ENCODE measurements around the gene FBF1.
A peak's percentile ranks its signal among the peaks of the same experiment; 100 is the strongest.
"Not testable (repeated sequence)": the region's sequence is repeated elsewhere in the genome, so short reads cannot be mapped to it uniquely, and the experiment has no call there.

FBF1 gene, protein sequence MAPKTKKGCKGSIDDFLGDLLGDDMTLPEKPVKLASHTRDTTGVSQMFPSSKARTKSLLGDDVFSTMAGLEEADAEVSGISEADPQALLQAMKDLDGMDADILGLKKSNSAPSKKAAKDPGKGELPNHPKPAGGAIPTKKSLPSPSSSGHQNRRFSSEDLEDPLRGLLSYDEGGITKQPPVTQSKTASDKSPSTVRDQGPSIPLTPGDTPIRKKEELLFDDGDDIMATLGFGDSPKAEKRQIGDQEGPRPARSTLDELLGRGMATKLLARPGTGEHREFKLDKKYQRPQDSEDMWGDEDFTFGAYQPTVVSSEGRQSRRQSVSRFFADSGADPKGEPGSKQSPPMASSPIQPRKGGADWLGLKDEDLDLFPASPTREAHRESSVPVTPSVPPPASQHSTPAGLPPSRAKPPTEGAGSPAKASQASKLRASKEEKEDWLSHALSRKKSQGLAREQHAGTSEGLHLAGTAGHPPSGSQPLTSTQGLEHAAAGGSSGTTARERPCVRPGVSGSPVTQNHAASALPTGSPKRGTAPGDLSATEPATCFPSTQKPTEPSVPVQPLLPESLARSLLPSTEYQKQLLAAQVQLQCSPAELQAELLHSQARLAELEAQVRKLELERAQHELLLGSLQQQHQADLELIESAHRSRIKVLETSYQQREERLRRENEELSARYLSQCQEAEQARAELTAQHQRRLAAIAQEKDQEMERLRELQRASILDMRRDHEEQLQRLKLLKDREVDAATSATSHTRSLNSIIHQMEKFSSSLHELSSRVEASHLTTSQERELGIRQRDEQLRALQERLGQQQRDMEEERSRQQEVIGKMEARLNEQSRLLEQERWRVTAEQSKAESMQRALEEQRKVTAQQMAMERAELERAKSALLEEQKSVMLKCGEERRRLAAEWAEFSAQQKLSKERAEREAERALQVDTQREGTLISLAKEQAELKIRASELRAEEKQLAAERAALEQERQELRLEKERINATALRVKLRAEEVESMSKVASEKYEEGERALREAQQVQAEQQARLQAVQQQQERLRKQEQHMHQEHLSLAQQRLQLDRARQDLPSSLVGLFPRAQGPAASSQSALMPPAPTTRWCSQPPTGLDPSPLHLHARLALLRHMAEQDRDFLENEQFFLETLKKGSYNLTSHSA

GRCh38 chr17:75940727-75941441, at the start of gene FBF1:
Gene FBF1, minus strand, starts transcription at chr17:75941042. Its CDS starts 2,893 bp downstream, at chr17:75938149.
- DNase-seq = peak; percentile 94

DNA sequence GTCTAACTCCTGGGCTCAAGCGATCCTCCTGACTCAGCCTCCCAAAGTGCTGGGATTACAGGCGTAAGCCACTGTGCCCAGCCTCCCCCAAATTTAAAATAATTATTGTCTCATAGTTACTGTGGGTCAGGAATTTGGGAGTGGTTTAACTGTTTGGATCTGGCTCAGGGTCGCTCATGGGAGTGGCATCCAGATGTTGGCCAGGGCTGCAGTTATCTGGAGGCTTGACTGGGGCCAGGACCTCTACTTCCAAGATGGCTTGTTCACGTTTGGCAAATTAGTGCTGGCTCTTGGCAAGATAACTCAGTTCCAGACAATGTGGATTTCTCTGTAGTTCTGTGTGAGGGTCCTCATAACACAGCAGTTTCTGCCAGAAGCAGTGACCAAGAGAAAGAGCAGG, 46.2 kb upstream of the FBF1 start:
- no peak for DNase-seq

DNA sequence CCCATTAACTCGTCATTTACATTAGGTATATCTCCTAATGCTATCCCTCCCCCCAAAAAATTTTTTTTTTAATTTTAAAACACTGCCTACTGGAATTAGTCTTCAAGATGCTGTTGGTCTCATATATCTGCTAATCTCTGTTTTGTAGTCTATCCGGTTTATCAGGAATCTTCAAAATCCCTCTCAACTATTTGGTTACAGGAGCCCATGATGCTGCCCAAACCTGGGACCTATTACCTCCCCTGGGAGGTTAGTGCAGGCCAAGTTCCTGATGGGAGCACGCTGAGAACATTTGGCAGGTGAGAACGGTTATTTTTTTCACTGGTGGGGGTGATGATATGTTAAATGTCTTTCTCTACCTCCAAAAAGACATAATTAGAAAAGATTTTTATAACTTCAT, 45.1 kb upstream of the FBF1 start:
- DNase-seq = no peak

DNA sequence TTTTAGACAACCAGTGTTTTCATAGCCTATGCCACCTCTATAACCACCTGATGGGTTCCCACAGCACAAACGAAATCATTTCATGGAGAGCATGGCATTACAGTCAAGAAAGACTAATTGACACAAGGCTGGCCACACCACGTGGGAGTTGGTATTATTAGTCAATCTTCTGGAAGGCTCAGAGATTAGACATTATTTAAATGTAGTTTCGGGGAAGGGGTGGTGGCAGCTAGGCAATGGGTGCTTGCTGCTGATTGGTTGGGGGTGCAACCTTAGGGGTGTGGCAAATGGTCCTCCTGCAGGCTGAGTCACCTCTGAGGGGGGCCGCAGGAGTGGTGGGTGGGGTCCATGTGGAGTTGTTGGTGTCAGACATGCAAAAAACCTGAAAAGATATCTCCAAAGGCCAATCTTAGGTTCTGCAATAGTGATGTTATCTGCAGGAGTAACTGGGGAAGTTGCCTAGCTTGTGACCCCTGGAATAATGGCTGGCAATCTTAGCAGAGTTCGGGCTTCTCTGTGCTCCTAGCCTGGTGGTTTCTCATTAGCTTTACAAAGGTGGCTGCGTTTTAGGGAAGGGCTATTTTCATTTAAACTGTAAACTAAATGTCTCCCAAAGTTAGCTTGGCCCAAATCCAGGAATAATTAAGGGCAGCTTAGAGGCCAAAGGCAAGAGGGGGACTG, 42.8 kb upstream of the FBF1 start:
- no peak for DNase-seq

DNA sequence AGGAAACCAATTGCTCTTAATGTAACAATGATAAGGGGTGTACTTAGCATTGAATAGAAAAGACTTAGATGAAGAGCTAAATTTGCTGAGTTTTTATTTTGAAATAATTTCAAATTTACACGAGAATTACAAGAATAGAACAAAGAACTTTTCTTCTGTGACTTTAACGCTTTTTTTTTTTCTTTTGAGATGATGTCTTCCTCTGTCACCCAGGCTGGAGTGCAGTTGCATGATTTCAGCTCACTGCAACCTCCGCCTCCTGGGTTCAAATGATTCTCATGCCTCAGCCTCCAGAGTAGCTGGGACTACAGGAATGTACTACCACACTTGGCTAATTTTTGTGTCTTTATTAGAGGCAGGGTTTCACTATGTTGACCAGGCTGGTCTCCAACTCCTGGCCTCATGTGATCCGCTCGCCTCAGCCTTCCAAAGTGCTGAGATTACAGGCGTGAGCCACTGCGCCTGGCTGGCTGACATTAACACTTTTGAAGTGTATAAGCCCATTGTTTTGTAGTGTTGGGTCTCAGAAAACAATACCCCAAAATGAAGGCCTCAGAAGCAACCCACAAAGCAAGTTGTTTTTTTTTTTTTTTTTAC, 40.3 kb upstream of the FBF1 start:
- DNase-seq = no peak

GRCh38 chr17:75980188-75981018, 39.6 kb upstream of the FBF1 start:
- no peak for DNase-seq

GRCh38 chr17:75979705-75980187, 38.9 kb upstream of the FBF1 start:
- DNase-seq = no peak

DNA sequence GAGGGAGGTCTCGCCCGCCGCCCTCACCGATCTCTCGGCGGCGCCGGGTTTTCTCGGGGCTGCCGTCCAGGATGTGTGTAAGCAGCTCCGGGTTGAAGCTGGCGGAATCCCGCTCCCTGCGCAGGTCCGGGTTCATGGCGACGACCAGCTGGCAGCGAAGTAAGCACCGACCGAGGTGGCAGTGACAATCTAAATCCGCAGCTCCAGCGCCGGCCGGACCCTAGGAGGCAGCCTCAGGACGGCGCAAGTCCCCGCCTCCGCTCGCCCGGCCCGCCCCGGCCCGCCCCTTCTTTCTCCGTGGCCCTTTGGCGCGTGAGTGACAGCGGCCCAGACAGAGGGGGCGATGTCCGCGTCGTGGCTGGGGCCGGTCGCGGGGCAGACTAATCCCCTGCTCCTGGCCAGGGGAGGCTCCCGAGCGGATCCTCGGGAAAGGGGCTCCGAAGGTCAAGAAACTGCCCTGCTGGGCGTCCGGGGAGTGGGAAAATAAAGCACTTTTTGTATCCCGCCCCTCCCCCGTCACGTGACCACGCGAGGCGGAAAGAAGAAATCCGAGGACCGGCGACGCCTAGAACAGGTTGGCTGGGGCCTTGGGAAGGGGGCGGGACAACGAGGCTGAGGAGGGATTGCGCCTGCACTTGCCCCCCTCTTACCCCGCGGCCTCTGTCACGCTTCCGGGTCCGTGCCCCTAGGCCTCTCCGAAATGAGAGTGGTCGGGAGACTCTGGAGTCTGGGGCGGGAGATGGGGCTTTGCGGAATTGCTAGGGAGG, 38.3 kb upstream of the FBF1 start, which contains the start of the genes ACOX1 and TEN1:
Gene ACOX1, minus strand, starts transcription at position 229 of the 767 bp plus-strand sequence. Its CDS starts 93 bp downstream, at position 136.
Gene TEN1, plus strand, starts transcription at position 303 of the 767 bp plus-strand sequence. CDS start 6,953 bp downstream, outside the sequence.
- DNase-seq = peak; percentile 90

DNA sequence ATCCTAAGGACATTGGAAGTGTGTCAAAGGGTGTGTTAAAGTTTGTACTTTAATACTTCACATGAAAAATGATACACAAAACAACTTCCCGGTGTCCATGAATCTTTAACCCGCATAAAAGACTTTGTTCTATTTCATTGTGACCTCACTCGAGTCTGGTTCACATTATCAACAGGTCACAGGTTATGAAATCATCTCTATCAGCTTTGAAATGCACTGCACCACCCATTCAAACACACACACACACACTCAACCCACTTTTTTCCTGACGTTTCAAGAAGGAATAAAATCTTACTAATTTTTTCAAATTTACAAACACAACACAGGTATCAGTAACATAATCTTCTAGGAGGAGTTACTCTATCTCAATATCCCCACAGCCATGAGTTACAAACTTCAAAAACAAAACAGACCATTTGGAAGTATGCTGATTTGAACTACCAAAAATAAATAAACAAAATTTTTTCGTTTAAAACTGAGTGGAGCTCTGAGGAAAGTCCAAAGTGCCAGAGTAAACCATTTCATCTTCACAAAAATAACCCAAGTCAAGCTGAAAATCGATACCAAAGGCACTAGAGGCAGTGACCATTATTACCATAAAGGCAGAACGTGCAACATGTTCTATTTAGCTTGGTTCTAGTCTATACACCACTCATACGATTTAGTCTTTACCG, 35.5 kb upstream of the FBF1 start:
- no peak for DNase-seq

- DNase-seq = no peak
These were observed 34.9 kb upstream of the FBF1 start for GRCh38 chr17:75975757-75976174.

GRCh38 chr17:75975187-75975586, 34.3 kb upstream of the FBF1 start:
- DNase-seq = not testable (repeated sequence)

- no peak for DNase-seq
These were observed 29.8 kb upstream of the FBF1 start for GRCh38 chr17:75970626-75971025.

DNA sequence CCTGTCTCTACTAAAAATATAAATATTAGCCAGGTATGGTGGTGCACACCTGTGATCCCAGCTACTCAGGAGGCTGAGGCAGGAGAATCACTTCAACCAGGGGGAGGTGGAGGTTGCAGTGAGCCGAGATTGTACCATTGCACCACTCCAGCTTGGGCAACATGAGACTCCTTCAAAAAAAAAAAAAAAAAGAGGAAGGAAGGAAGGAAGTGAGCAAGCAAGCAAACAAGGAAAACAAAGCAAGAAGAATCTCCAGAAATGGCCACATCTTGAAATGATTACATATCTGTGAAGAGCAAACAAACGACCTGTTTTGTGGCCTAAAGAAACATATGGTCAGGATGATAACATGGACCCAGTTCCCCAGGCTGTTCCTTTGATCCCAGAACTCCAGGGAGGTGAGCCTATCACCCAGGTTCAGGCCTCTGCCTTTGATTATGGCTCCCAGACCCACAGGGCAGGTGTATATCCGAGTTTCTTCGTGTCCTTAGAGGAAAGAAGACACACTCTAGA, 29.2 kb upstream of the FBF1 start:
- no peak for DNase-seq

DNA sequence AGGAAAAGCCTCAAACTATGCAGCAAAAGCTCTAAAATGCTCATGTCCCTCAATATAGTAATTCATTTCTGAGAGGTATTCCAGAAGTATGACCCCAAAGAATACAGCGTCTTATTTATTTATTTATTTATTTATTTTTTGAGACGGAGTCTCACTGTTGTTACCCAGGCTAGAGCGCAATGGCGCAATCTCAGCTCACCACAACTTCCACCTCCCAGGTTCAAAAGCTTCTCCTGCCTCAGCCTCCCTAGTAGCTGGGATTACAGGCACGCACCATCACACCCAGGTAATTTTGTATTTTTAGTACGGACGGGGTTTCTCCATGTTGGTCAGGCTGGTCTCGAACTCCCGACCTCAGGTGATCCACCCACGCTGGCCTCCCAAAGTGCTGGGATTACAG, 28.2 kb upstream of the FBF1 start:
- not testable (repeated sequence) for DNase-seq

DNA sequence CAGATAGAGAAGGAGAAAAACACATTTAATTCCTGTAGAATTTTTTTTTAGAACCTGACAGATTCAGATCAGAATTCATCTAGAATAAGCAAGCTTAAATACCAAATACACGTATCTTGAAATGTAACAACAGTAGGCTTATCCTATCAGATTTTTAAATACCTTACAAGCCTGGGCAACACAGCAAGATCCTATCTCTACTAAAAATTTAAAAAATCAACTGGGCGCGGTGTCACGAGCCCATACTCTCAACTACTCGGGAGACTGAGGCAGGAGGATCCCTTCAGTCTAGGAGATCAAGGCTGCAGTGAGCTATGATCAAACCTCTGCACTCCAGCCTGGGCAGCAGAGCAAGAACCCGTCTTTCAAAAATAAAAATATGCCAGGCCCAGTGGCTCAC, 24.6 kb upstream of the FBF1 start:
- DNase-seq = no peak

GRCh38 chr17:75959839-75960511, 19.1 kb upstream of the FBF1 start:
- DNase-seq = no peak

DNA sequence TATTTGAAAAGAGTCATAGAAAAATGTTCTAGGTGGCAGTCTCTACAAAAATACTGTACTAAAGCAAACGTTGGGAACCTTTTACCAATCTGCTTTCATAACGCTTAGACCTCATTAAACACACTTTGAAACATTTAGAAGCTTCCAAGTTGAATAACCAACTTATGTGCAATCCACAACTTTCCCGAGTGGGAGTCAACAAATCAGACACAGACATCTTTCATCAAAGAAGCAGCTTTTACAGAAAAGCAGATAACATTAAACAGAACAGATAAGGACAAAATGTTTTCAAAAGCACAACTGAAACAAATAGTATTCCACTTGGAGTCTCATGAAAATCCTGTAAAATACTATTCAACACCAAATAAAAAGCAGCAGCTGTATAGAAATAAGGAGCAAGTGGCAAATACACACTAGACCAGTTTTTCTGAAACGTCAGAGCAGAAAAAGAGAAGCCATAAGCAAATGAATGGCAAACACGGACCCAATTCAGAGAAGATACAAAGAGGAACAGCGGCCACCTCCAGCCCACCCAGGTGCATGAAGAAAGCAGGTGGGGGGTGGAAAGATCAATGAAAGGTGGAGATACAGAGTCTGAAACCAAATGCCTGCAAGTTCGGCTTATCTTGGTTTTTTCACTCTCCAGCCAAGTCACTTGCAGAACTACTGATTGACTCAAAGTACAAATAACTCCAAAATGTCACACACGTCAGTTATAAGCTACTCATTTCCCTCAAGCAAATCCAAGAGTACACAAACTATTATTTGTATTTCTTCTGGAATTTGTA, 18.4 kb upstream of the FBF1 start:
- no peak for DNase-seq
